HG03342 (cell line): ENCODE measurements around the gene AKNA.

Experiments
- ATAC-seq: cut with Tn5 transposase; IDR thresholded peaks from one replicate; pipeline ENCODE4 v1.9.1; 2021; ENCODE audit warnings: mild to moderate bottlenecking, moderate library complexity; ENCODE audit not compliant: unreplicated experiment

Gene AKNA

DNA sequence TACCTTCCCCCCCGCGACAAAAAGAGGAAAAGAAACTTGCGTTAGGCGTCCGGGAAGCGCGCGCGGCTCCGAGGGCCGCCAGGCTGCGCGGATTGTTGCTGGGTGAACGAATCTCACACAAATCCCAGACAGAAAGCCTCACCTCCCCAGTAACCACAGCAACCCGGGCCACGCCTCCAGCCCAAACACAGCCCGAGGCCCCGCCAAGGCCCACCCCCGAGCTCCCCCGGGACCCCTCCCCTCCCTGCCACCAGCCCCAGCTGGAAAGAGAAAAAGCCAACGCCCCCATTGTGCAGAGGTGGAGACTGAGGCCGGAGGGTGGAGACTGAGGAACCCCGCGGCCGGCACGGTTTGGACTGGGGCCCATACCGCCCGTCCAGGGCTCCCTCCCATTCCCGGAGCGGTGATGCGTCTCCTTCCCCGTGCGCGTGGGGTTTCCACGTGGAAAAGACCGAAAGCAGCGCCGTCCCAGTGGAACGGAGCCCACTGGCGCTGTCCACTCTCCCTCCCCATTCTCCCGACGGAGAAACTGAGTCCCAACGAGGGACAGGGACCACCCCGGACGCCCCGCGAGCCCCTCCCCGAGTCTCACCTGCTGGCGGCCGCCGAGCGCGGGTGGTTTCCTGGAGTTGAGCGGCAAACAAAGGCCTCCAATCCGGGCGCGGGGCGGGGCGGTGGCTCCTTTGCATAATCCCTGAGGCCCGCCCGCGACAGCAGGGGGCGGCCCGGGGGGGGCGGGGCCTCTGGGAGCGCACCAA lies 10.2 kb upstream of the AKNA start:
- ATAC-seq, result peak; percentile 80

DNA sequence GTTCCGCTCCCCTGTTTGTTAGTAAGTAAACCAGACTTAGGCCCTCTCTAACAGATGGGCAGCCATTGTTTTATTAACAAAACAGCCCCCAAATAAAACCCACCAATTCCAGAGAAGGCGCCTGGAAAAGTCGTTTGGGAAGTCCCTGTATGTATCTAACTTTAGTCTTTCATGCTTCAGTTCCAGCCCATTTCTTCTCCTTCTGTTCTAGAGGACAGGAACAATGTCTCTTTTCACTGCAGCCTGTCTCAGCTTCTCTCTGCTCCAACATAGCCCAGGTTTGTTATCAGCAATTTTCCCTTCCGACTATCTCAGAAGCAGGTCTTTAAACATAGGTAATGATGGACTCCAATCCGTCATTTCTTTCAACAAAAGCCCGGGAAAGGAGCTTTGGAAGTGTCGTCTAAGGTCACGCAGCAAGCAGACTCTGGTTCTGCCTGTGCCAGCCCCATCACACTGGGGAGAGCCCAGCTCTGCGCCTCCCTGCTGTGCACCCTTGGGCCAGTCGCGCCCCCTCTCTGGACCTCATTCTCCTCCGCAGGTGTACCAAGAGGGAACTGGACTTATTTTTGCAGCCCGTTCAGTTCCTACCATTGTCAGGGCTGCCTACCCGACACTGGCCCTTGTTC lies 9.6 kb upstream of the AKNA start:
- no peak for ATAC-seq

DNA sequence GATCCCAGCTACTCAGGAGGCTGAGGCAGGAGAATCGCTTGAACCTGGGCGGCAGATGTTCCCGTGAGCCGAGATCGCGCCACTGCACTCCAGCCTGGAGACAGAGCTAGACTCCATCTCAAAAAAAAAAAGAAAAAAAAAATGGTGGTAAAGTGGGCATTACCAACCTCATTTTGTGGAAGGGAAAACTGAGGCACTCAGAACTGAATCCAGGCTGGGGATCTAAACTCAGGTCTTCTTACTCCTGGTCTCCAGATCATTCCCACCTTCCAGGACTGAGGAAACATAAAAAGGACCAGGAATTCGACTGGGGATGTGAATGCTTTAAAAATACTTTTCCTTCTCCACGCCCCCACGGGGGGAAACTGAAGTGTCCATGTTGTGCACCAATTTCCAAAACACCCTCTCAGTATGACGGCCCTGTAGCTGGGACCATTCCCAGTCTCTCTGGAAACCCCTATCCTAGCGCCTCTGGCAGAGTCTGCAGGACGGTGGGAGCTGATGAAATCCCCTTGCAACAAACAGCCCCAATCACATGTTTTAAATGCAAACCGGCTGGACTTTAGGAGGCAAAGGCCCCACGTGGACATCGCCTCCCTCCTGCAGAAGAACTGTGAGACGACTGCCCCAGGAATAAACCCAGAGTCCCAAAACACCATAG lies 8.9 kb upstream of the AKNA start:
- no peak for ATAC-seq

DNA sequence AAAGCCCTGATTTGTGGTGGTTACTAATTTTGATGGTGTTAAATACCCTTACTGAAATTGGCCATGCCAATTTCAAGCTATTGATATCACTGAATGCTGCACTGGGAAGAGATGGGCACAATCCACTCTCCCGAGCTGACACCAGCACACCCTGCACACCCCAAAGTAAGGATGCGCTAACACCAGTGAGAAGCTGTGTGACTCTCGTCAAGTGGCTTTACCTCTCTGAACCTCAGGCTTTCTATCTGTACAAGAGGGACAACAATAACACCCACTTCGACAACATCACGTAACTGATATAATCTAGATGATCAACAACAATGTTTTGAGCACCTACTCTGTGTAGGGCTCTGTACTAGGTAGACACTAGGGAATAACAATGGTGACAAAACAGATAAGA lies 8.0 kb upstream of the AKNA start:
- no peak for ATAC-seq

DNA sequence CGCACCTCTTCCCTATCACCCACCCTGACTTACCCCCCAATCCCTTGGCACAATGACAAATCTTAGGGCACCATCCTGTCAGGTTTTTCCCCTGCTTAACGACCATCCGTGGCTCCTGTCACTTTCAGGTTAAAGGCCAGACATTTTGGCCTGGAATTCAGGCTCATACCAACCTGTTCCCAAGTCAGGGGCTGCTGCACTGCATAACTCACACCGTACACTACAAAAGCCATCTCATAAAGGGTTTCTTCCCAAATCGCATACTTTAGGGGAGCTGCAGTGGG lies 7.5 kb upstream of the AKNA start:
- ATAC-seq, result no peak

DNA sequence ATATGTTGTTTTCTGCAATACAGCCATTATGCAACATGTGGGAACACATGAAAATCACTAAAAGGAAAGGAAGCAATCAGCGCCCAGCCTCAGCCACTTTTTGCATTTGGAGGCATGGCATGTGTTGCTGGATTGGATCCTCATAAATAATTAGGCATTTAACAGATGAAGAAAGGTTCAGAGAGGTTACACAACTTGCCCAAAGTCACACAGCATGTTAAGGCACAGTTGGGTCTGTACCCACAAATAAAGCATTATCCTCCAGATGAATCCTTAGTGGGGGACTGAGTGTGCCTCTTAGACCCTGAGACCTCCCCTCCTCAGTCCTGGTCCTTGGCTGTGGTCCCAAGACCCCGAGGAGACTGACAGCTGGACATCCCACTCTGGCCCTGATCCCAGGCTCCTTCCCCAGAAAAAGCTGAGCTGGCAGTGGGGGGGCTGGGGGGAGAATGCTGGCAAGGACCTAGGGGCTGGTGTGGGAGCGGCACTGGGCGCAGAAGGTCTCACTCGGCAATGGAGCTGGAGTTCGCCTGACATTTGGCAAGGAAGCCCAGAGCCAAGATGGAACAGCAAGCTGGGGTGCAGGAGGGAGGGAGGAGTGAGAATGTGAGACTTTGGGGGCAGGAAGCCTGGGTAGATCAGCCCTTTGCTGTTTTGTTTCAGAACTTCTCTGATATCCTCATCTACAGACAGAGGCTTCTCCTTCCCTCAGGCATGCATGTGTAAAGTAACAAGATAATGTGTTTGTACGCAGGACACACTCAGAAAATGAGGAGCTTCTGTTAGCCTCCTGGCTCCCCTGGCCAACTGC lies 6.9 kb upstream of the AKNA start:
- ATAC-seq, result no peak

DNA sequence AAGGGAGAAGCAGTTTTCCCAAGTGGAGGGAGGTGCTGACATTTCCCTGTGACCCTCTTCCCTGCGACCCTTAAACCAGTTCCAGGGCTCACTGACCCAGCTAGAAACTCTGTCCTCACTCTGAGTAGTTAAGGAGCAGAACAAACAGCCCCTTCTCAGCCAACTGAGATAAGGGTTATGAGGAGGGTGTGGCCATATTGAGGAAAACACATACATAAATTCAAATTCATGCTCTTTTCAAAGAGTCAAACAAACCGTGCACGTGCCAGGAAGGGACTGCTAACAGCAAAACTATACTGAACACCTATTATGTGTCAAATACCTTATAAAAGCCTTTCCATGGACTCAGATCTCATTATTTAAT lies 4.9 kb upstream of the AKNA start:
- no peak for ATAC-seq

DNA sequence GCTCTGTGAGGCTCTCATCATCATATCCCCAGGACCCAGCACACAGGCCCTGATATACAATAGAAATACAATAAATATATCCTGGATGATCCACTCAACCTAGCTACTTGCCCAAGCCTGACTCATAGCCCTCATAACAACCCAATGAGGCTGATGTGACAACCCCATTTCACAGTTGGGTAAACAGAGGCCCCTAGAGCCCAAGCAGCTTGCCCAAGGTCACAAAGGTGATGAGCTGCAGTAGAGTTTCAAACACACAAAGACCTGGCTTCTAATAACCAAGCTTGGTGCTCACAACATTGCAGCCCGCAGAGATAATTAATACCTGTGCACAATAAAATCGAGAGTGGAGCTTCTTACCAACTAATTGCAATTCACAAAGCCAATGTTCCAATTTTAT lies 3.2 kb upstream of the AKNA start:
- no peak for ATAC-seq

DNA sequence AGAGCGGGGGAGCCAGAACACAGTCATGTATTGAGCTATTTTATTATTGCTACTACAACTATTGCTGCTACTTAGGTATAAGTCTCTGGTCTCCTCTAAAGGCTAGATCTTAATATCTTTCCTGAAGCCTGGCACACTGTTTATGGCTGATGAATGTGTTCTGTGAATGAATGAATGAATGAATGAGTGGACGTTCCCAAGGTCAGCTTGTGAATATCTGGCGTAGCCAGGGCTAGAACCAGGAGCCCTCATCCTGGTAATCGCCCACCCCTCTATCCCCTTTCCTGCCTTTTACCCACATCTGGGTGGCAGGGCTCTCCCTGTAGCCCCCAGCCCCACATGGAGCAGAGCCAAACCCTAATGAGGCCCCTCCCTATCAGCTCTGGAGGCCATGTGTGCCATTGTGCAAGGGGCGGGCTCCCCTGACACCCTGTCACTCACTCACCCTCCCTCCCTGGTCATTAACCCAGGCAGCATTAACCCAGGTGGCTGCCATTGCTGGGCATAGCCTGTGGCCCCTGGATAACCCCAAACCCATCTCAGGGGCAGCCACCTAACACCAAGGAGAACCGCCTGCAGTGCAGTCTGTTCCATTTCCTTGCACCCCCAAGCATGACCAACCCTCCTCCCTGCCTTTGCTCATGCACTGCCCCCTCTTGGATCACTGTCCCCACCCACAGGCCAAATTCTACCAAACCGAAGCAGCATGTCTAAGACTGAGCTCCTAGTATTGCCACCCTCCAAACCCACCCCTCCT lies 2.0 kb upstream of the AKNA start:
- no peak for ATAC-seq

DNA sequence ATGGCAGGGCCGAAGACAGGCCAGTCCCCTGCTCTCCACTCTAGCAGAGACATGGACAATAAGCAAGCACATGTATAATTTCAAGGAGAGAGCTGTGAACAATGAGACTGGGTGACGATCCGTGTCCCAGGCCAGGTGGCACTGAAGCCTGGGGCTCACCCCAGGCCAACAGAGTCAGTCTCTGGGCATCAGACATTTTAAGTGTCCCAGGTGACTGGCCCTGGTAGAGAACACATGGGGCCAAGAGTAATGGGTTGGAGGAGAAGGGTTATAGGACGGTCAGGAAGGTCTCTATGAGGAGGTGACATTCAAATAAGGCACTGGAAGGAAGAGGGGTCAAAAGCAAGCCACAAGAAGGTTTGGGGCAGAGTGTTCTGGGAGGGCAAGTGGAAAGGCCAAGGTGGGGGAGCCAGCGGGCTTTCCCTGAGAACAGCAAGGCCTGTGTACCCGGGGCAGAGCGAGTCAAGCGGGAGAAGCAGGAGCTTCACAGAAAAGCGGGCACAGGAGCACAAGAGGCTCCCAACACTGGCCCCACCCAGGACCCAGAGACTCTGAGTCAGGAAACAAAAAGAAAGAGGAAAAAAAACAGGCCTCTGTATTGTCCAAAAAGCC lies 1.1 kb upstream of the AKNA start:
- ATAC-seq, result no peak

DNA sequence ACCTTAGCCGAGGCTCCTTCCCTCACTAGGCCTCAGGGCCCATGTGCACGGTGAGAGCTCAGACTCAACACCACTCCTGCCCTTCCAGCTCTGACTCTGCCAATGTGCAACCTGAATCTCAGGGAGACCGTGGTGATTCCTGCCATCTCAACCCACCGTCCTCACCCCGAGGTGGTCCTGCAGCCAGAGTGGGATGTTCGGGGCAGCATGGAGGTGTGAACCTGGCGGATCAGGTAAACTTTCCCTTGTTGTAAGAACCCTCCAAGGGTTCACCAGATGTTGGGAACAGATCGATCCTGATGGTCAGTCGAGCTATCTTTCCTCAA lies 538 bp upstream of the AKNA start:
- no peak for ATAC-seq

DNA sequence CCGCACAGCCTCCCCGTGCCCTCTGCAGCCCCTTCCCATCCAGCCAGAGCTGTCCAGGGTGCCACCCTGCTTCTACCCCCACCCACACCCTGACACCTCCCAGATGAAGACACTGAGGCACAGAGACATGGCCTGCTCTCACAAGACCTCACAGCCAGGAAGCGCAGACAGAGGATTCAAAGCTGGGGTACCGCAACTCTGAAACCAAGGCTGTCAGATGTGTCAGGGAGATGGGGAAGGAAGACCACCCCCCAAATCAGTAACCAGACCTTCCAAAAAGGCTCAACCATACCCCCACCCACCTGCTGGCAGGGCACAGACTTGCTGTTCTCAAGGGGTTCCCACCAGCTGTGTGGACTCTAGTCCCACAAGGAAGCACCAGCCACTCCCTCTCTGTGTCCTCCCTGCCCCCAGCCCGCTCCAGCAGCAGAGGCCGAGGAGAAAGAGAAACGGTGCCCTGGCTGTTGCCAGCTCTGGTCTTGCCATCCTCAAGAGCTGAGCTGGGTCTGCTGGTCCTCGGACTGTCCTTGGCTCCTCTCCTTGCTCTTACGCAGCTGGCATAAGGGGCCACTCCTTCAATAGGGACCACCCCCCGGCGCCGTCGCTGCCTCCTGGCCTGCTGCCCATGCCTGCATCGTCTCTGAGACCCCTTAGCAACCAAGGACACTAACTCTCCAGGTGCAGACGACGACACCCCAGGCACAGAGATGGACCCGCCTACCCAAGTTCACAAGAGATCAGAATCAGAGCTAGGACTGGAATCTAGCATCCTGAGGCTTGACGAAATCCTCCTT lies 699 bp downstream of the AKNA start:
- no peak for ATAC-seq

DNA sequence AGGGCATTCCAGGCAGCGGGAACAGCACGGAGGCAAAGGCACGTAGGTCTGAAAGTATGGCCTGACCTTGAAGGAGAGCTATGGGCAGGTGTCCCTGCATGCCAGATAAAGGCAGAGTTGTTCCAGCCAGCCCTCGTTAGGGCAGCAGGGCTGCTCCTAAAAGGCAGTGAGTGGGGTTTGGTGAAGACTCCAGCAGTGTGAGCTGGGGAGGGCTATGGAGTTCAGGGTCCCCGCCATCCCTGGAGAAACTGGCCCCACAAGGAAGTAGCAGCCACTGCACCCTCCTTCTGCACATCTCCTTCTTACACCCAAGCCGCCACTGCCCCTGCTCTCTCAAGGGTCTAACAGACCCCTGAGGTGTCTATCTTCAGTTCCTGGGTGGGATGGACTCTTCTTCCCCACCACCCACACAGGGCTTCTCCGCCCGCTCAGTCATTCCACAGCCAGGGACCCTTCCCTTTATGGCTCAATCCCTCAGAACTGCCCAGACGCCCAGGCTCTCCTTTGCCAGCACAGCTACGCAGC lies 1.4 kb downstream of the AKNA start:
- ATAC-seq, result no peak

DNA sequence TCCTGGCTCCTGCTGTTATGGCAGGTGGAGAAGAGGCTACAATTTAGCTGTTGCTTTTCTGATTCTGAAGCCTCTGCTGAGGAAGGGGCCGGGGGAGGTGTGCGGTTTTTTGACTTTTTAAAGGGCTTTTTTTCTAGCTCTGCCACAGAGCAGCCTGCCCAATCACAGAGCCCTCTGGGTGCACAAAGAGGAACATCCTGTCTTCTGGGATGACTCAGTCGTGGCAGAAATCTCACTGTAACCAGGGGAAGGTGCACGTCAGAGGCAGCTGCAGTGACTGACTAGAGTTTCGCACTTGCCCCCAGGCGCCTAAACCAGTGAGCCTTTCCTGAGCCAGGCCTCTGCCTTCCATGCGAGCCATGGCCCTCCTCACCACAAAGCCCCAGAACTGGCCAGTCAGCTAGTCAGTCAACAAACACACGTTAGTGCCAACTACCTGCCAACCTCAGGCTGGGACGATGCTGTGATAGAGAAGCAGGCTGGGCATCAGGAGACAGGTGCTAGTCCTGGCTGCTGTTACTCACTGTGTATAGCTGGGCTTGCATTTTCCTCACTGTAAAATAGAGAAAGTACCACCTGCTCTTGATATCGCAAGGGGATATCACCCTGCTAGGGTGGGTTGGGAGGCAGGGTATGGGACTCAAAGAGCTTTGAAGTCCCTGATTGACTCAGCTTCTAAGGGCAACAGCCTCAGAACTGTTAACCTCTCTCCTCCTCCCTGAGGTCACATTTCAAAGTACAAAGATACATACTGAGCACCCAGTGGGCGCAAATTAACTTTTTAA lies 2.2 kb downstream of the AKNA start:
- peak; percentile 82 for ATAC-seq

DNA sequence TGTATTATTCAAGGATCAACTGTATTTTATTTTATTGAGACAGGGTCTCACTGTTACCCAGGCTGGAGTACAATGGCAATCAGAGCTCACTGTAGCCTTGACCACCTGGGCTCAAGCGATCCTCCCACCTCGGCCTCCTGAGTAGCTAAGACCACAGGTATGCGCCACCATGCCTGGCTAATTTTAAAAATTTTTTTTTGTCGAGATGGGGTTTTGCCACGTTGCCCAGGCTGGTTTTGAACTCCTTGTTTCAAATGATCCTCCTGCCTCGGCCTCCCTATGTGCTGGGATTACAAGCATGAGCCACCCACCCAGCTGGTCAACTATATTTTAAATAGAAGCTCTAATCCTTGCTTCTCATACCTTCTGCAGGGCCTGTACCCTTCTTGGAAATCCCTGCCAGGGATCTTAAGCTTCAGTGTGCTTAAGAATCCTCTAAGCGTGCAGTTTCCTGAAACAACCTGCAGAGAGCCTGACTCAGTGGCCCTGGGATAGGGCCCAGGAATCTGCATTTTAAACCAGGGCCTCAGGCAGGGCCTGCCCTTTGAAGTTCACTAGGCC lies 2.9 kb downstream of the AKNA start:
- no peak for ATAC-seq

DNA sequence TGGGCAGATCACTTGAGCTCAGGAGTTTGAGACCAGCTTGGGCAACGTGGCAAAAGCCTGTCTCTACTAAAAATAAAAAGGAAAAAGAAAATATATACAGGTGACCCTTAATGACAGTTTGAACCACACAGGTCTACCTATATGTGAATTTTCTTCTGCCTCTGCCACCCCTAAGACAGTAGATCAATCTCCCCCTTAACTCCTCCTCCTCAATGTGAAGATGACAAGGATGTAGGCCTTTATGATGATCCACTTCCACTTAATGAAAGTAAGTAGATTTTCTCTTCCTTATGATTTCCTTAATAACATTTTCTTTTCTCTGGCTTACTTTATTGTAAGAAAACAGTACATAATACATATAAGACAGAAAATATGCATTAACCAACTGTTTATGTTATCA lies 3.4 kb downstream of the AKNA start:
- ATAC-seq, result no peak

DNA sequence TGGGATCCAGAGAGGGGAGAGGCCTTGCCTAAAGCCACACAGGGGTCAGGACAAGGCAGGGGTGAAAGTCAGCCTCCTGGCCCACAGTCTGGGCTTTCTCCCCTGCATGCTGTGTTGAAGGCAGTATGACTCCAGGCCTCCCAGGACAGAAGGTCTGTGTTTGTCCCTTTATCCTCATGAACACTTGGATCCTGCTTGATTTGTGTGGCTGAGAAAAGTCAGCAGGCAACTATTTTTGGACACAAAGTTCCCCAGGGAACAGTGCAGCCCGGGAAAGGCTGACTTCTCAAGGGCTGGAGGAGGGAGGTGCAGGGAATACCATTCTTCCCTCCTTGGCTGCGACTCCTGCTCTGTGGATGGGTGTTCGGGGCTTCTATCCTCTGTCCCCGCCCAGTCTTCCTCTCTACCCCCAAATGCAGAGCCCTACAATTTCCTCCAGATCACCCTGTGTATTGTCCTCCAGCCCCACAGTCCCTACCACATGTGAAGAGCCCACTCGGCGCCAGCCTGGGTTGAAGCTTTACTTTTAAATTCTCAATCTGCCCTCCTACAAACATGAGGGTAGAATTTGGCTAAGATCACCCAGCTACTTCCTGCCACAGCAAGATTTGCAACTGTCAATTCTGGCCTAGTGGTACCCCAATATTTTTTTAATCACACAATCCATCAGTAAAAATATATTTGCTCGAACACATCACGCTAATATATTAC lies 4.1 kb downstream of the AKNA start:
- ATAC-seq, result no peak
